Mucosa of rectum (tissue), 2 donors: ENCODE measurements around the gene MRPL14.
"Not testable (repeated sequence)": the region's sequence is repeated elsewhere in the genome, so short reads cannot be mapped to it uniquely, and the experiment has no call there.

Experiments
- H3K27ac ChIP-seq, 2 donors: one replicate each; pipeline ENCODE4 v1.7.0; 2013; ENCODE audit warnings: inconsistent platforms in 2 of 2, low read depth in 2 of 2, low read length in 2 of 2
- H3K27me3 ChIP-seq, 2 donors: one replicate each; pipeline ENCODE4 v1.7.0; 2013; ENCODE audit warnings: low read length in 2 of 2; ENCODE audit not compliant: control insufficient read depth in 2 of 2, insufficient read depth in 2 of 2
- H3K36me3 ChIP-seq, 2 donors: one replicate each; pipeline ENCODE4 v1.7.0; 2013; ENCODE audit warnings: low read length in 2 of 2; ENCODE audit not compliant: control insufficient read depth in 2 of 2, insufficient read depth in 2 of 2
- H3K4me1 ChIP-seq, 2 donors: one replicate each; pipeline ENCODE4 v1.7.0; 2013; ENCODE audit warnings: low read length in 2 of 2, mild to moderate bottlenecking in 1 of 2; ENCODE audit not compliant: control insufficient read depth in 2 of 2, insufficient read depth in 2 of 2
- H3K4me3 ChIP-seq, 2 donors: one replicate each; pipeline ENCODE4 v1.7.0; 2013; ENCODE audit warnings: low read length in 2 of 2
- H3K9ac ChIP-seq, 2 donors: one replicate each; pipeline ENCODE4 v1.7.0; 2013; ENCODE audit warnings: low read length in 2 of 2, low read depth in 1 of 2, mild to moderate bottlenecking in 1 of 2
- H3K9me3 ChIP-seq, 2 donors: one replicate each; pipeline ENCODE4 v1.7.0; 2013; ENCODE audit warnings: low read length in 2 of 2; ENCODE audit not compliant: control insufficient read depth in 2 of 2
- donor health status: healthy.
- donor health status: Normal muscosa, but diverticular disease.

MRPL14 gene

GRCh38 chr6:44102527-44102926, 24.7 kb downstream of the MRPL14 start:
- no peak overlapping the region for H3K9ac ChIP-seq
- peaks cover 4 to 15% of the 10 kb centered on the region in 2 donors for H3K4me1 ChIP-seq
- no peaks in the 10 kb centered on the region for H3K9me3 ChIP-seq
- no peak overlapping the region for H3K4me3 ChIP-seq
- peaks cover 12 to 32% of the 10 kb centered on the region in 2 donors for H3K36me3 ChIP-seq
- no peak overlapping the region for H3K27ac ChIP-seq
- no peaks in the 10 kb centered on the region for H3K27me3 ChIP-seq

- Histone ChIP-seq H3K9me3 (no peaks in the 10 kb centered on the region), H3K27me3 (no peaks in the 10 kb centered on the region), H3K27ac (no peak overlapping the region), H3K9ac (no peak overlapping the region), H3K4me3 (no peak overlapping the region), H3K36me3 (peaks cover 12 to 32% of the 10 kb centered on the region in 2 donors), H3K4me1 (peaks cover 4 to 11% of the 10 kb centered on the region in 2 donors)
Measured at GRCh38 chr6:44101832-44102231, 25.4 kb downstream of the MRPL14 start.

GRCh38 chr6:44100088-44100550, 27.1 kb downstream of the MRPL14 start:
- peaks cover 0 to 3% of the 10 kb centered on the region in 2 donors for H3K4me1 ChIP-seq
- no peak overlapping the region for H3K27ac ChIP-seq
- no peaks in the 10 kb centered on the region for H3K9me3 ChIP-seq
- H3K9ac ChIP-seq, result no peak overlapping the region
- H3K27me3 ChIP-seq, result no peaks in the 10 kb centered on the region
- peaks cover 12 to 27% of the 10 kb centered on the region in 2 donors for H3K36me3 ChIP-seq
- no peak overlapping the region for H3K4me3 ChIP-seq

DNA sequence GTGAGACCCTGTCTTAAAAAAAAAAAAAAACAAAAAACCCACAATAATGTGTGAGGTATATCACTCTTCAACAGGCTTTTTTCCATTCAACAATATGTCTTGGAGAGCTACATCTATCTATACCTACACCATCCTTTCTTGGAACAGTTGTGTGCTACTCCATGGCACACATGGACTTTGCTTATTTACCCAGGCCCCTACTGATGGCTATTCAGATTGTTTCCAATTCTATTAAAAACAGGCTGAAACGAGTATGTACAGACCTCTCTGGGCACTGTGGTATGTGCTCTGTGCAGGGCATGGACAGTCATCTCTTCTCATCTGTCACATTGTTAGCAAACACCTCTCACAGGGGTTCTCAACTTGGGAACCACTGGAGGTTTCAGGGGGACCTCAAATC, 28.1 kb downstream of the MRPL14 start:
- Histone ChIP-seq H3K27ac (no peak overlapping the region), H3K36me3 (peaks cover 7 to 18% of the 10 kb centered on the region in 2 donors), H3K9me3 (no peaks in the 10 kb centered on the region), H3K4me3 (no peak overlapping the region), H3K27me3 (no peaks in the 10 kb centered on the region), H3K4me1 (peaks cover 5 to 10% of the 10 kb centered on the region in 2 donors), H3K9ac (no peak overlapping the region)

GRCh38 chr6:44097782-44098317, 29.4 kb downstream of the MRPL14 start:
- no peak overlapping the region for H3K27ac ChIP-seq
- H3K4me1 ChIP-seq, result peaks cover 5 to 12% of the 10 kb centered on the region in 2 donors

DNA sequence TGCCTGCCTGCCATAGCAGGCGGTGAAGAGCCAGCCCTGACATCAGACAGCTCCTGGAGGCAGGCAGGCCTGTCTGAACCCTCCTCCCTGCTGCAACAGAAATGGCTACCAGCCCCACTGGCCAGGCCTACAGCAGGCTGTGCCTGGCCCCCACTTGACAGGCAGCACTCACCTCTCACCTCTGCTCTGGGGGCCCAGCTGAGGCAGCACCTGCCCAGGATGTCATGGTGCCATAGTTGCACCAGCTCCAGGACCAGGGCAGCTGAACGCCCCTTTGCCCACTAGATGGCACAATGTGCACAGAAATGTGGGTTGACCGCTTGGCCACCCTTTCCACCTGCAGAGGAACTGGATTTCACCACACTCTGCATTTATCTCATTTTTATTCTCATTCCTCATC, 30.6 kb downstream of the MRPL14 start:
- Histone ChIP-seq H3K9ac (no peak overlapping the region), H3K27ac (no peak overlapping the region), H3K4me1 (peaks cover 5 to 12% of the 10 kb centered on the region in 2 donors), H3K36me3 (peaks cover 0 to 12% of the 10 kb centered on the region in 2 donors), H3K9me3 (no peaks in the 10 kb centered on the region), H3K27me3 (no peaks in the 10 kb centered on the region), H3K4me3 (no peak overlapping the region)

More at GRCh38 chr6:44097782-44098317, 29.4 kb downstream of the MRPL14 start:
- Histone ChIP-seq H3K9ac (no peak overlapping the region), H3K9me3 (no peaks in the 10 kb centered on the region), H3K27me3 (no peaks in the 10 kb centered on the region), H3K36me3 (peaks cover 0 to 12% of the 10 kb centered on the region in 2 donors), H3K4me3 (no peak overlapping the region)

DNA sequence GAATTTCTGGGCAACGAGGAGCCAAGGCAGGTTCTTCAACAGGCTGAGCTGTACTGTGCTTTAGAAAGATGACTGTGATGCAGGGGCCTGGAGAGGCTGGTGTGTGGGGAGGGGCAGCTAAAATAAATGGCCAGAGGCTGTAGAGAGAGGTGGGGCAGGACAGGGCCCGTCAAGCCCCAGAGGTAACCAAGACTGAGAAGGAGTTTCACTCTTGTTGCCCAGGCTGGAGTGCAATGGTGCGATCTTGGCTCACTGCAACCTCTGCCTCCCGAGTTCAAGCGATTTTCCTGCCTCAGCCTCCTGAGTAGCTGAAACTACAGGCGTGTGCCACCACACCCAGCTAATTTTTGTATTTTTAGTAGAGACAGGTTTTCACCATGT, 32.0 kb downstream of the MRPL14 start:
- H3K4me3 ChIP-seq, H3K9ac ChIP-seq, H3K9me3 ChIP-seq, H3K27me3 ChIP-seq: not testable (repeated sequence)
- Histone ChIP-seq H3K36me3 (peaks cover 0 to 10% of the 10 kb centered on the region in 2 donors), H3K27ac (peak overlapping the region; percentile 50), H3K4me1 (peaks cover 5 to 12% of the 10 kb centered on the region in 2 donors)

GRCh38 chr6:44094403-44095242, 32.6 kb downstream of the MRPL14 start:
- peaks cover 0 to 4% of the 10 kb centered on the region in 2 donors for H3K36me3 ChIP-seq
- H3K27ac ChIP-seq, result peak overlapping the region; percentile 50
- H3K4me3 ChIP-seq, result no peak overlapping the region
- no peaks in the 10 kb centered on the region for H3K27me3 ChIP-seq
- no peak overlapping the region for H3K9ac ChIP-seq
- H3K9me3 ChIP-seq, result no peaks in the 10 kb centered on the region
- H3K4me1 ChIP-seq, result peaks cover 5 to 12% of the 10 kb centered on the region in 2 donors

DNA sequence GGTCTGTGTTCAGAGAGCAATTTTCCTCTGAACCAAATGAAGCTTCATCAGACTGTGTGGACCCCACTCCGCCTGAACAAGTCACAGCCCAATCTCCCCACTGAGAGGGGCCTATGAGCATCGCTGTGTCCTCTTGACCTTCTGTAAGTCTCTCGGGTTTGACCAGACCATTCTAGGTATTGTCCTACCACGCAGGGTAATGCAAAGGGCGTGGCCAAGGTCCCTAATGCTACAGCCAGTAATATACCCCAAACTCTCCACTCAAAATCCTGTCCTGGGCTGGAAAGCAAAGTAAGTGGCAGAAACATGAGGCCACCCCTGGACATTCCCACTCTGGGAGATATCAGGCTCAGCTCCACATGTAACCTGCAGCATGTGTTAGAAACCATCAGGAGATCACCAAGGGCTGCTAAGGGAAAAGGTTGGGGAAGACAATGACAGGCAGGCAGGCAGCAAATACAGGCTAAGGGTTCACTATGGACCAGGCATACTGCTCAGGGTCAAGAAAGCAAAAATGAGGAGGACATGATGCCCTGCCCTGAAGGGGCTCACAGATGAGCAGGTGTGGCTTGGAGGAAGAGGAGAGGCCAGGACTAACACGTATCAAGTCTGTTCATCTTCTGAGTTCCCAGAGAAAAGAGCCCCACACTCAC, 33.4 kb downstream of the MRPL14 start:
- Histone ChIP-seq H3K4me3 (no peak overlapping the region), H3K4me1 (peaks cover 5 to 12% of the 10 kb centered on the region in 2 donors), H3K27ac (no peak overlapping the region), H3K9me3 (no peaks in the 10 kb centered on the region), H3K27me3 (no peaks in the 10 kb centered on the region), H3K36me3 (no peaks in the 10 kb centered on the region), H3K9ac (no peak overlapping the region)

DNA sequence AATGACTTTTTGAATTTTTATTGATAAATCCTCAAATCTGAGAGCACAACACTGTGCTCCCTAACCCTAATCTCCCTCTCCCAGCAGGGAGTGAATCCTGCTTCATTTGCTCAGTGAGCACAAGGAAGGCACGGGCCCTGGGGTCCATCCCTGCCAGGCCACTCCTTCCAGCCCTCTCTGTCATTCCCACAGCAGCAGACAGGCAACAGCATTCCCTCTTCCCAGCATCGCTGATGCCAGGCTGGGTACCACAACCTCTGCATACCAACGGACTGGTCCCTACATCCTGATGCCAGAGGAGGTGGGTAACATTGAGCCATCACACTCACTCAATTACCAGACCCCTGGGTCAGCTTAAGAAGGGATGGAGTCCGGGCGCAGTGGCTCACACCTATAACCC, 34.2 kb downstream of the MRPL14 start:
- Histone ChIP-seq H3K9ac (no peak overlapping the region), H3K4me1 (peaks cover 5 to 12% of the 10 kb centered on the region in 2 donors), H3K27me3 (no peaks in the 10 kb centered on the region), H3K9me3 (no peaks in the 10 kb centered on the region), H3K27ac (no peak overlapping the region), H3K36me3 (no peaks in the 10 kb centered on the region), H3K4me3 (no peak overlapping the region)
